CD4-positive, alpha-beta T cell treated with Interferon gamma for 1 hour (primary cell): ENCODE data around the gene ERI3.

Source experiments
- DNase-seq: peaks from one replicate; pipeline ENCODE4 v3.0.0-alpha.2; 2020

ERI3 gene

DNA sequence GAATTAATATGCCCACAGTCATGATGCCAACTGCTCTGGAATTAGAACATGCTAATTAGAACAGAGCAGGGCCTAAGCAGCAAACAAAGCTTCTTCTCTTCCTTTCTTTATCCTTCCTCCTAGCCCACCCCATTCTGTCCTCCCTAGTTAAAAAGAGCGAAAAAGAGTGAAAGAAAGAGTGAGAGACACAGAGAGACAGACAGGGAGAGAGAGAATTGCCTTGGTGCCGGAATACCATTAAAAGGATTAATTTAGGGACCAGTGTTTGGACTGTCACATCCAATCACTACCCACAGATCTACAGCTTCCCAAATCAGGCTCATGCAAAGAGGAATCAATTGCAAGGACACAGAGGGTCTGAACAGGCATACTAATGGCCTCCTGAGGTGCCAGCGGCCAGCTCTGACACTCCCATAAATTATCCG, 7.0 kb downstream of the ERI3 start:
- DNase-seq = no peak

DNA sequence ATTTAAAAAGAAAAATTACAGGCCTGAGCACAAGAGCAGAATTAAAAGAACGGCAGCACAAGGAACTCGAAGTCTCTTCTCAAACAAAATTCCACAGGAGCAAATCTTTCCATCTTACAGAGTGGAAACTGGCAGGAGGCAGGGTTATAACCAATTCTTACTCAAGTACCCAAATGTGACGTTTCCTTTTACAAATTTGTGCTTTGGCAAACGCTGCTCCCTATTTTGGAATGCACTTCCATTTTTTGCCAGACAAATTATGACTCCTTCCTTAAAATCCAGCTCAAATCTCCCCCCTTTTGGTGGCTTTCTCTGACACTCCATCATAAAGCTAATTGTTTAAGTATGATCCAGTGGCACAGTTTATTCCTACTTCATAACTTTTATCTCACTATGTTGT, 7.8 kb downstream of the ERI3 start:
- no peak for DNase-seq

DNA sequence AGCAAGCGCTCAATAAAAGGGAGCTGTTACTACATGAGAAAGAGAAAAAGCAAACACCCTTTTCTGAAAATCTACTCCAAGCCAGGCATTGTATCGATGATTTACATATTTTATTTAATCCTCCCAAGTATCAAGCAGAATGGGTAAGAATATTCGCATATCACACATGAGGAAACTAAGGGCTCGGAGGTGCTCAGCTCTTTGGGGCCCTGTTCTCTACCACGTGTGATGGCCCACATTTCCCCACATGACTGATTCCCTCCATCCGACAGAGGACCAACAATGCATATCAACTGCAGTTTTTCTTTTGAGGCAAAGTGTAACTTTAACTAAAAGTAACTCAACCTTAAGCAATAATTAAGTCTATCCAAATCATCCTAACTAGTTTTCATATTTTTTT, 8.2 kb downstream of the ERI3 start:
- DNase-seq = no peak

DNA sequence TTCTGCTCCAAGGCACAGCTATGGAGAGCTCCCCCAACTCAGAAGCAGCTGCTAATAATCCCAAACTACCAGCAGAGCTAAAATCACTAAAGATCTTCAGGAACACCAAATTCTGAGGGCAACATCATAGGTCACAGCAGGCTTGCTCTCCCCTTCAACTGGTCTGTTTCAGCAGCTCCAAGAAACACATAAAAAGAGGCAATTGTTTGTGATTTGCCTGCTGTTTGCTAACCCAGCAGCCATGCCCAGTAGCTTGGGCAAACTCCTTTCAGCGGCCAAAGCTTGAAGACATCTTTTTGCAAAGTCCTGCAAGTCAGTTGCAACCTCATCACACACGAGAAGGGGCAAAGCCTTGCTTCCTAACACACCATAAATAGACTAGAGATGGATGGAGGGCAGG, 8.9 kb downstream of the ERI3 start:
- DNase-seq = no peak

DNA sequence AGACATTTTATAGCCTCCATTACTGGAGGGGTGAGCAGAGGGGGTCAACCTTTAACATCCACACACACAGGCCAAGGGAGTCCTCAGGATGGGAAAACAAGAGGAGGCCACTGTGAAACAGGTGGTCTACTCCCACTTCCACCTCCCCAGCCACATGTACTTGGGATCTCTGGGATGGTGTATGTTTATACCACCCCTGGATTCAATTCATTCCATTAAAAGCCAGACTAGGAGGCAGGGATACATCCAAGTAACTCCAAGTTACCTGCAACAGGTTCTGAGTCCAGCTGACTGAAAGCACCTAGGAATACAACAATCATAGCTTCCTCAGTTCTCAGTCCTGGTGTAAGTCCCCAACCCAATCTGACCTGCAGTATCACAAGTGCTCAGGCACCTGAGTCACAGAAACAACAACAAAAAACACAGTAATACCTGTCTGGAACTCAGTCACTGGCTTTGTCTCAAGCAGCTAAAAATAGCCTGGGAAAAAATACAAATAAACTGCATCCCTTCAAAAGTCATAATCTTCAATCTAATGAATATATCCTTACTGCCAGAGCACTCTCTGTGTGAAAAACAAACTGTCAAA, 9.8 kb downstream of the ERI3 start:
- no peak for DNase-seq

DNA sequence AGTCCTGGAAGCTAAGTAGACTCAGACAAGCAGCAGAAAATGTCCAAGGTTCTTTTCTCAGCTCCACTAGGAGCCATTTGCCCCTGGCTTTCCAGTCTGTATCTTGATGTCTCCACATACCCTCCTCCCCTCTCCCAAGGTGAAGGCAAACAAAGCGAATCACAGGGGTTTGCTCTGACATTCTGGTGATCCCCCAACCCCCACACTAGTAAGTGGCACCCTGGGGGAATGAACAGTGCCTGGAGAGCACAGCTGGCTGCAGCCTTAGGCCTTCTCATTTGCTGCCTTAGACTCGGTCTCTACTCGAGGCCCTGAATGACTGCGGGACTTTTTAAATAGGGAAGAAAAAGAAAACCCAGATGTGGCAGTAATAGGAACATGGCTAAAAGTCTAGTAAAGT, 15.3 kb downstream of the ERI3 start:
- no peak for DNase-seq

DNA sequence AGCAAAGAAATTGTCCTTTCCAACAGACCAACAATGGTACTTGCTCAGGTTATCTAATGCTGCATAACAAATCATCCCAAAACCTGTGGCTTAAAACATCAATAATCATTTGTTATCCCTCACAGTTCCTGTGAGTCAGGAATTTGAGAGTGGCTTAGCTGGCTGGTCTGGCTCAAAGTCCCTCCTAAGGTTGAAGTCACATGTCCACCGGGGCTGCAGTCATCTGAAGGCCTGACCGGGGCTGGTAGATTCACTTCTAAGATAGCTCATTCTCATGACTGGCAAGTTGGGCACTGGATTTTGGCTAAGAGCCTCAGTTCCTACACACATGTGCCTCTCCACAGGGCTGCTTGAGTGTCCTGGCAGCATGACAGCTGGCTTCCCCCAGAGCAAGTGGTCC, 16.9 kb downstream of the ERI3 start:
- DNase-seq = no peak

DNA sequence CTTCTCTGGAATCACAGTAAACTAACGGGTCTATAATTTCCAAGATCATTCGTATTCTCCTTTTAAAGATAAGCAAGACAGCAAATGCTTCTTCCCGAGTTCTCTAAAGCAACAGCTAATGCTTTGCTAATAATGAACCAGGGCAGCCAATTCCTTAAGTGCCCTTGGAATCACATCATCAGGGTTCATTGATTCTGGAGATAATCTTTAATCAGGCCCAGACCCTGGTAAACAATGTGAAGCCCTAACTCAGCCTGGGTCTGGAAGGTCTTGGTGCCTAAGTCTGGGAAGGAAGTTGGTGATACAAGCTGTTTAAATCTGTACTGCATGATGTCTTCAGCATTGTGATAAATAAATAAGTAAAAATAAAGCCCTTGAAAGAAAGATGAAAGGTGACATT, 18.4 kb downstream of the ERI3 start:
- no peak for DNase-seq

DNA sequence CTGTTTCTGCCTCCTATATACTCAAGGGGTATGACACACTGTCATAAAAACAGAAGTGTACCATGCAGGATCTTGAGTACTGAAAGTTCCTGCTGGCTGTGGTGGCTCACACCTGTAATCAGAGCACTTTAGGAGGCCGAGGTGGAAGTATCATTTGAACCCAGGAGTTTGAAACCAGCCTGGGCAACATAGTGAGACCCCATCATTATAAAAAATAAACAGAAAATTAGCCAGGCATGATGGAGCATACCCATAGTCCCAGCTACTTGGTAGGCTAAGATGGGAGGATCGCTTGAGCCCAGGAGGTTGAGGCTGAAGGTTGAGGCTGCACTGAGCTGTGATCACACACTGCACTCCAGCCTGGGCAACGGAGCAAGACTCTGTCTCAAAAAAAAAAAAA, 20.1 kb downstream of the ERI3 start:
- no peak for DNase-seq

DNA sequence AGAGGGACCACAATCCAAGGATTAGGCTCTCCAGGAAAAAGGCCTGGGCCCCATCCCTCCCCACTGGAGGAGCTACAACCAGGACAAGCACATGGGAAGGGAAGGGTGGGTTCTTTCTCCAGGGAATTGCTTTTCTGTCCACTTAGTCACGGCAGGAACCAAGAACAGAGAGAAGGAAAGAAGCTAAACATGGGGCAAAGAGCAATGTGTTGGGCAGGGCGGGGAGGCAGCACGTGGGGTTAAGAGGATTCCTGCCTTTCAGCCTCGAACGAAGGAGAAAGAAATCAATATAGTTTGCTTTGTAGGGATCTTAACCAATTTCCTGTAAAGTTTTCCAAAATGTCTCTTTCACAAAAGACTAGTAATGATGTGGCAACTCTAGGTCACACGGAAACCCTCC, 21.7 kb downstream of the ERI3 start:
- no peak for DNase-seq

DNA sequence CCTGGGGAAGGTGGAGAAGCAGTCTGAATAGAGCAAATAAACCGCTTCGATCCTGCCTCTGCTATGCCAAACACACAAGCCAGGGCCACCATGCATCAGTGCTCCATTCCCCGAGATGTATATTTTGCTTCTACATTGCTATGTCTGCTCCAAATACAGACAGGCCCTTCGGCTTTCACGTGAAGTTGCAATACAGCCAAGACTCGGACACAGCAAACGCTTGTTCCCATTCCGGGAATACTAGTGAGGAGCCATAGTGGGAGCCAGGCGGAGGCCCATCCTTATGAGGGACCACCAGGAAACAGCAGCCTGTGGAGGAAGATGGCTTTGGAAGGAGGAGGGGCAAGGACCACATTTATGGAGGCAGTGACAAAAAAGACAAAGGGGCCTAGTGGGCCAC, 22.6 kb downstream of the ERI3 start:
- DNase-seq = no peak

DNA sequence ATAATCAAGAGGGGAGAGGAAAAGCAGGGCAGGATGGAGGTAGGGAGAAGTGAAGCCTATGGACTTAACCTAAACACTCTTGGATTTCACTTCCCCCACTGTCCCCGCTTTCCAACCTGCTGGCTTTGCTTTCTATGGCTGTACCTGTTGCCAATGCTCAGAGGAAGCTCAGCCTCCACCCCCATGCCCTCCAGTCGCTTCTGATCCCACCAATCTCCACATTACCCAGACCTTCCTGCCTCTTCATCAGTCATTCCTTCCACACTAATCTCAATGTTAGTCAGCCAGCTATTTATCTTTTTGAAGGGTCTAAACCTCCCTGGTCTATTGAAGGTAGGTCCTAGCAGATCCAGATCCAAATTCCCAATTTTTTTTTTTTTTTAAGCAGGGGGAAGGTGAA, 24.1 kb downstream of the ERI3 start:
- no peak for DNase-seq

DNA sequence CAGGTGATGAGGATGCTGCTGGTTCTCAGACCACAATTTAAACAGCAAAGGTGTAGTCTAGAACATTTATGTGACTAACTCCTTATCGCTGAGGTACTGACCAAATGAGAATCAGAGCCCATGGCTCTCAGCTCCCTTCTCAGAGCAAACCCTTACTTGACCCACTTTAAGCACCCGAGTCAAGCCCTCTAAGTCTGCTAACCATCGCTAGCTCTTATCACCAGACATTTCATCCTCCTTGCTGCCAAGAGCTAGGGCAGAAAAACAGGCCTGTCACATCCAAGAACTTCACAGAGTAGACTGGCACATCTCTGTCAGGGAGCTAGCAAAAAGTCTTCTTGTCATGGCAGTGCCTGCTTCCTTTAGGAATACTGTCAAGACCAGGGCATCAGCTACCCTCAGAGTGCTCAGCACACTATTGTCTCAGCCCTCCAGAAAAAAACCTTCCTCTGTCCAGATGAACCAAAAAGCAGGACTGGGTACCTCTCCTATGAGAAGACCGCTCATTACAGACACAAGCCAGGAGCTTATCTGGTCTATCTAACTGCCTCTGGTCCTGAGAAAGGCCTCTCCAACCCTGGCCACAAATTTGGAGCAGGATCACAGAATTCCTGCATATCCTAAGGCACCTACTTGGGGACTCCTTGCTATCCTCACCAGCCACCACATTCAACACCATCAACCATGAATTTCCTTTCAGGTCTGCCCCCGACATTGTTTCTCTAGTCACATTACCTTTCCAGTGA, 26.2 kb downstream of the ERI3 start:
- DNase-seq = no peak

DNA sequence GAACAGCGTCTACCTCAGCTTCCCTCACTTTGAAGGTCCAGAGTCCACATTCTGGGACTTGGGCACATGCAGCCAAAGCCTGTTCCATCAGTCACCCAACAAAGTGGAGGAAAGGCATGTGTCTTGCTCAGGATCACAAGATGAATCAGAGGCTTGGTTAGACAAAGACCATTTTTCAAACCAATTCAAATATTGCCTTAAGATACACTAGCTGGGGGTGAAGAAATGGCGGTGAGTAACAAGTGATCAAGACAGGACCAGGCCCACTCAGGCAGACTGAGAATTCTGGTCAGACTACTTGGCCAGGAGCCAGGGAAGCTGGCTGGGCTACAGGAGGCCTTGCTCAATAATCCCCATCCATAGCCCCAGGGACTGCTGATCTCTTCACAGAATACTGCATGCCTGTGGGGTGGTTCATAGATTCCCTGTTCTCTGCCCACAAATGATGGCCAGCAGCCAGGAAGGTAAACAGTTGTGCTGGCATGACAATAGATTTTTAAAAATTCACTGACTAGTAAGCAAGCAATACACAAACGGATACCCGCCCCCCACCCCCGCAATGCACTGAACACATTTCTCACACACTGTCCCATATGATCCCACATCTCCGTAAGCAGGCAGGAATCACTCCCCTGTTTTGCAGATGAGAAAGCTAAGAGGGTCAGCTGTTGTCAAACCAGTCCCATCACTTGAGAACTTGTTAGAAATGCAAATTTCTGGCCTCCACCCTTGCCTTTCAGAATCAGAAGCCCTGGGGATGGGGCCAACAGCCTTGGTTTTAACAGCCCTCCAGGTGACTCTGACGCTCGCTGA, 27.2 kb downstream of the ERI3 start:
- no peak for DNase-seq

DNA sequence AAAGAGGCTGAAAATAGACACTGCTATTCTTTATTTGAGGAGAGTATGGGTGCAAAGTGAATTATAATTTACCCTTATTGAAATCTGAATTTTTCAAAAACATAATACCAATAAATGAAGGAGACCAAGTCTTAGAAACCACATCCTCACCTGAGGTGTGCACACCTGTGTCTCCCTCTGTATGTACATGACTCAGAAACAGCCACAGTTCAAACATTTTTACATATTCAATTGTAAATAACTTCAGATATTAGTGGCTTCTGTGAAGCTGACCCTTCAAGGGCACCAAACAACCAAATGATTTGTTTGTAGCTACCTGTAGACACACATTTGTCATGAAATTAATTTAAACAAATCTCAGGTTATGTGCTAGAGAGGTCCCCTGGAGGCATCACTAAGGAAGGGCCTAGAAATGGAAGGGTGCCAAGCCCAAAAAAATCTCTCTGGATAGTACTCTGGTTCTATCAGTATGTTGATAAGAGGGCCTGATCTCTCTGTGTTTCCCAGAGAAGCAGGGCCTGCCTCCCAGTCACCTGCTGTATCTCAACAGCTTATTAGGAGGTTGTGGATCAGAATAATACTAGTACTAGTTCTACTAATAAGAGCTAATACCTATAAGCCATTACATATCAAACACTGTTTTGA, 28.1 kb downstream of the ERI3 start:
- no peak for DNase-seq

DNA sequence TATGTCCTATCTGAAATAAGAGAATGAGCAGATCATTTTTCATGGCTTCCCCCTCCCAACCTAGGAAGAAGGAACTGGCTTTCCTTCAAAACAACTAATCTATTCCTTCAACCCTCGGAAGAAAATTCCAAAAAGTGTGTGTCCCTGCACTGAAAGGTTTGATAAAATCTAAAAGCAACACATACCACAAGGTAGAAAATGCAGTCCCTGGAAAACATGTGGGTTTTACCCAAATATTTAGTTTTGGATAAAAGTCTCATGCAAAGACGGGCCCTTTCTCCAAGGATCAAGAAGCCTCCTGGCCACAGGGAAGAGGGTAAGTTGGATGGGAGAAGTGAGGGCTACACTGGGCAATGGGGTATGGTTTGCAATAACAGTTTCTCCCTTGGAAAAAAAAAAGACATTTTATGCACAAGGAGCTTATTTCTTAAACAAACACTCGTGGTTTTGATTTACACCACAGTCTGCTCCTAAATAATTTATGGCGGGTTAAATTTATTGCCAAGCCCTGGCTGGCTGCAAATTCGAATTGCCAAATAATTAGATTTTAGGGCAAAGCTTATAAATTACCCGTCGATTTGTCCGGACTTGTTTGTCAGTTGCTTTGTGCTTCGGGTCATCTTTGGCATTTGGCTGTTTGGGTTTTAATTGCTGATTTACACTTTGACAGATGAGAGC, 28.9 kb downstream of the ERI3 start:
- DNase-seq = no peak

DNA sequence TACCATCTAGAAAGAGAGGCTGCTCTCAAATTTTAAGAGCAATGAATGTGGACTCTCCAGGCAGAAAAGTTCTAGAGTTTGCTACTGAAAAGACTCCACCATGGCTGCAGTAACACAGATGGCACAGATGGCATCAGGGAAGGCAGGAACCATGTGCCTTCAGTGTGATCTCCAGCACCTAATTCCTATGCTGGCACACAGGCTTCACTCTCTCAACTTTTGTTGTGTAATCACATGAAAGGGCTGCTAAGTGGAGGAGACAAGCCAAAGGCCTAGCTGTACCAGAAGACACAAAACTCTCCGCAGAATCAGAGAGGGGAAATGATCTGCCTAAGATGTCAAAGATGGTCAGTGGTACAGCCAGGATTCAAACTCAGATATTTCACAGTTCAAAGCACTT, 31.1 kb downstream of the ERI3 start:
- DNase-seq = no peak

DNA sequence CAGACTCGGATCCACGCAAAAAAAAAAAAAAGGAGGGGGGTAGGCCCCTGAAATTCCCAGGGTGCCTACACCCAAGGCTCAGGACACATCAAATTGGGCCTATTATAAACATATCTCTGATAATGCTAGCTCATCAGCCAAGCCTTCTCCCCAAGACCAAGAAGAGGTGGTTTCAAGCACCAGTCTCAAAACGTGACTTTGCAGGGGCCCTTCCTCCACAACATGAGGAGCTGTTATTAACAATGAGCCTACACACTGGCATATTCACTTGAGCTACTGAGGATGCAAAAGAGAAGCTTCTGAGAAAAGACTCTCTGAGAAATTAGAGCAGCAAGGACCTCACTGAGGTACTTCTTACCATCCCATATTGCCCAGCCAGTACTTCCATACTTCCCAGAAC, 32.7 kb downstream of the ERI3 start:
- no peak for DNase-seq

DNA sequence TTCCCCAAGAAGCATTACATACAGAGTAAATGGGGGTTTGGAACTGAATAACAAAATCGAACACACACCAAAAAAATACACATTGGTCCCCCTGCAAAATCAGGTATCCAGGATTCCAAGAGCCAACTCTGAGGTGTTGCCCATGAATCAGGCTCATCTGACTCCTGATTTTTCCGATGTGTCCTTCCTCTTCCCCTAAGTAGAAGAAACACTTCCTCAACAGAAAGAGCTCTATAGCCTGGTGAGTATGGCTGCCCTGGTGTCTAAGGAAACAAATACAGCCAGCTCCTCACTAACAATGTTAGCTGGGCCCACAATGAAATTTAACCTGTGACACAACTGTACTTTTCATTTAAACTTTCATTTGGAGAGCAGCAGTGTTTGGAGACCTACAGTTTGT, 33.6 kb downstream of the ERI3 start:
- no peak for DNase-seq

DNA sequence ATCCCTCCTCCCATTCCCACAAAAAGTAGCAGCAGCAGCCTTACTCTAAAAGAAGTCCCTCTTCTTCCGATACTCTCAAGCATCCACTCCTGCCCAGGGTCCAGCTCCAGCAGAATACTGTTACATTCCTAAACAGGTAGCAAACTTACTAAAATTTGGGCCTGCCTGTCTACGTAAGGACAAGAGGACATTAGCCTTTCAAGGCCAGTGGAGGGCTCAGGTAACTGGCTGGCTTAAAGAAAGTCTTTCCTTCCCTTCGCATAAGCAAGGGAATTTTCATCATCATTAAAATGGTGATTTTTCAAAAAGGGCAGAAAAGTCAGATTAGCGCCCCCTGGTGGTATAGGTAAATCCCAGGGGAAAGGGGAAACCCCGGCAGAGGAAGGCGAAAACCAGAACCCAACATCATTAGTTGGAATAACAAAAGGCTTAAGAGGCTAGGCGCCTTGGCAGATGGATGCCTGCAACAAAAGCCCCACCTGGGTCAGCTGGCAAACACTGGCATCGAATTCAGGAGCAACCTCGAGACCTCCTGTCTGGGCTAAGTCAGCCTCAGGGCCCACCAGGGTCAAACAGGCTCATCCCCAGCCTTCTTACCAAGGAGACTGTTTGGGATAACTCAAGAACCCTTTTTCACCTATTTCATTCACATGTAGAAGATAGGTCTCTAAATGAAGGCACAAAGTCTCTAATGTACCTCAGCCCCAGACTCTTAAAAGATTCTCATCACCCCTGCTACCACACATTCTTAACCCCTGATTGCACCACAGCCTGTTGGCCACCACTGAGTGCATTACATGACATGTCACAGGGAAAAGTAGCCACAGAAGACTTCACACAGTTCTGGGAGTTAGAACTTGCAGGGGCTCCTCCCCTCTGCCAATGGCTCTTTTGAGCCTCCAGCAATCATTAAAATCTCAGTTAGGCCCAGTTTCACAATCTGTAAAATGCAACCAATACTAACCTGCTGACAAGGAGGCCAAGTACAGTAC, 36.7 kb downstream of the ERI3 start:
- DNase-seq = no peak

DNA sequence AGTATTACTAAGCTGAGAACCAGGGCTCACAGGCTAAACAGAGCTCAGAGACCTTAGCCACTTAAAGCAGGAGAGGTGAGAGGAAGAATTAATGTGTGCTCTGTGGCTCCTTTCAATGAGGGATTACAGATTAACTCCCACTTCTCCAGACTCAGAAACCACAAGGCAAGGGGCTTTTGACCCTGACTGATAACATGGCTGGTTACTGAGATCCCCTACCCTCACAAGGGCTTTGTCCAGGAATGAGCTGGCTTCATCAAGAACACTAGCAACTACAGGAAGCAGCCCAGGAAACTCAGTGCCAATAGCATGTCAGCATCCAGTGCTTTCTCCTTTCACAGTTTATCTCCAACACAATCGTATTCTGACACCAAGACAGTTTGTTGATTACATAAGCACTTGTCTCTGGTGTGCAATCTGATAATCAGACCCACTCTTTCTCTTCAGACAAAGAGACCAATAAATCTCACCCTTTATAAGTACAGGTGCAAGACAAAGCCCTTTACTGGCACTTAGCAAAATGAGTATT, 38.8 kb downstream of the ERI3 start:
- no peak for DNase-seq

DNA sequence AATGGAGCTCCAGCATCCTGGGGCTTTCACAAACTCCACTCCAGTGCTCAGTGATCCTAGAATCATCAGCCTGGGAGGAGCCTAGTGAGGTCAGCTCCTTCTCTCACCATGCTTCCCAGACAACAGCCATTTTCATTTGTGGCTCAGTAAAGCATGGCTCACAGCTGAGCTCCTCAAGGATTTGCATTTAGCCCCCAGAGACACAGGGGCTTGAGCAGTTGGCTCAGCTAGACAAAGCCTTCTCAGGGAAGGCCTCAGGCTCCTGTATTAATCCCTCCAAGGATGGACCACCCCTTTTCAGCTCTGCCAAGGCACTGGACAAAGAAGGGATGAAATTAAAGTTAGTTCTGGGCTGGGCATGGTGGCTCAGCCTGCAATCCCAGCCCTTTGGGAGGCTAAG, 39.5 kb downstream of the ERI3 start:
- no peak for DNase-seq
